A549 (cell line): ENCODE measurements around the gene SLC25A26. TPM values are rescaled to one million over a fixed set of nuclear protein-coding genes. Genes with fewer than 3 reads are reported as not detected.

ENCODE experiments used
- ATAC-seq, 2 experiments: fragments of 200-7000 bp in 1 of 2; fragments of >200 bp in 1 of 2; cut with Nextera tagmentation in 1 of 2; cut with Tn5 transposase in 1 of 2; 3 replicates each; pipeline versions ENCODE4 v1.8.0 to v1.9.1; 2018 to 2020; ENCODE audit warnings: mild to moderate bottlenecking in 1 of 2, moderate library complexity in 1 of 2
- CTCF ChIA-PET: fragments of 300-600 bp; sonication (Branson Sonifier 250); formaldehyde crosslinking; extraction: SDS; loops from one replicate; lab custom pipeline; 2021; ENCODE audit warnings: antibody characterized with exemption, inconsistent platforms; lab: Yijun Ruan, JAX
- POLR2A ChIA-PET: fragments of 350-600 bp; formaldehyde crosslinking; extraction: SDS; loops from one replicate; lab custom pipeline; 2021; ENCODE audit warnings: antibody characterized with exemption, inconsistent platforms; lab: Yijun Ruan, JAX
- DNase-seq, 2 experiments: peaks; one replicate each; pipeline versions ENCODE4 v3.0.0 to v3.0.0-alpha.2; 2011 to 2016; ENCODE audit warnings: low read depth in 1 of 2, low spot score in 1 of 2
- FAIRE-seq: peaks from 2 replicates; lab custom pipeline; 2011; peaks lifted over from hg19 to GRCh38; lab: Jason Lieb, UNC
- H3K27ac ChIP-seq, 2 experiments: fragments of >200 bp; sonication (Bioruptor Twin); formaldehyde crosslinking; 3 replicates each; pipeline ENCODE4 v1.5.1; 2016 to 2017
- H3K4me1 ChIP-seq: fragments of >200 bp; sonication (Bioruptor Twin); formaldehyde crosslinking; 3 replicates; pipeline ENCODE4 v1.6.1; 2016
- H3K4me2 ChIP-seq: fragments of >200 bp; sonication (Bioruptor Twin); formaldehyde crosslinking; 3 replicates; pipeline ENCODE4 v1.6.1; 2016
- H3K4me3 ChIP-seq: fragments of >200 bp; sonication (Bioruptor Twin); formaldehyde crosslinking; 3 replicates; pipeline ENCODE4 v1.5.1; 2016
- H3K9me3 ChIP-seq: fragments of >200 bp; sonication (Bioruptor Twin); formaldehyde crosslinking; 3 replicates; pipeline ENCODE4 v1.6.1; 2016
- CBX8 ChIP-seq: fragments of 200-600 bp; sonication (generic); IDR thresholded peaks from 2 replicates; pipeline ENCODE4 v1.6.1; 2016
- FOSB ChIP-seq: fragments of 250-450 bp; sonication (Bioruptor Pico); IDR thresholded peaks from 2 replicates; pipeline ENCODE4 v1.5.0; 2020; ENCODE audit warnings: mild to moderate bottlenecking, moderate library complexity
- FOSL2 ChIP-seq, 2 experiments: fragments of 450-650 bp in 1 of 2; fragments of >200 bp in 1 of 2; sonication (Bioruptor Twin) in 1 of 2; formaldehyde crosslinking; IDR thresholded peaks; 2 replicates each; pipeline versions ENCODE4 v1.5.0 to v1.6.1; 2016 to 2020; ENCODE audit warnings: mild to moderate bottlenecking in 1 of 2, moderate library complexity in 1 of 2
- HDAC2 ChIP-seq: fragments of 200-600 bp; sonication (generic); IDR thresholded peaks from 2 replicates; pipeline ENCODE4 v1.6.1; 2016
- HEYL ChIP-seq: fragments of 250-450 bp; sonication (Bioruptor Pico); IDR thresholded peaks from 2 replicates; pipeline ENCODE4 v1.8.0; 2021; ENCODE audit warnings: mild to moderate bottlenecking, moderate library complexity
- HOXB13 ChIP-seq: fragments of 250-450 bp; sonication (Bioruptor Pico); IDR thresholded peaks from 2 replicates; pipeline ENCODE4 v1.5.0; 2020; ENCODE audit warnings: low read depth, mild to moderate bottlenecking, moderate library complexity
- HOXB5 ChIP-seq: fragments of 250-450 bp; sonication (Bioruptor Pico); IDR thresholded peaks from 2 replicates; pipeline ENCODE4 v1.5.0; 2020; ENCODE audit warnings: mild to moderate bottlenecking, moderate library complexity
- JUN ChIP-seq, 2 experiments: fragments of >200 bp; sonication (Bioruptor Twin); formaldehyde crosslinking; IDR thresholded peaks; 2 replicates in 1 of 2; 3 replicates in 1 of 2; pipeline ENCODE4 v1.6.1; 2016 to 2017
- JUNB ChIP-seq: fragments of >200 bp; sonication (Bioruptor Twin); formaldehyde crosslinking; IDR thresholded peaks from 2 replicates; pipeline ENCODE4 v1.6.1; 2016
- KDM5A ChIP-seq: fragments of 200-600 bp; sonication (generic); IDR thresholded peaks from 2 replicates; pipeline ENCODE4 v1.6.1; 2016; ENCODE audit warnings: antibody characterized with exemption, mild to moderate bottlenecking
- MAFK ChIP-seq: fragments of 450-650 bp; IDR thresholded peaks from 2 replicates; pipeline ENCODE4 v1.6.1; 2014; ENCODE audit not compliant: partially characterized antibody
- MAX ChIP-seq: IDR thresholded peaks from 2 replicates; pipeline ENCODE4 v1.6.1; 2012
- PHF8 ChIP-seq: fragments of 200-600 bp; sonication (generic); IDR thresholded peaks from 2 replicates; pipeline ENCODE4 v1.6.1; 2016; ENCODE audit warnings: low read depth, mild to moderate bottlenecking, antibody characterized with exemption, moderate library complexity, borderline replicate concordance
- RAD21 ChIP-seq, 2 experiments: fragments of >200 bp in 1 of 2; sonication (Bioruptor Twin) in 1 of 2; formaldehyde crosslinking in 1 of 2; IDR thresholded peaks in 1 of 2; conservative IDR thresholded peaks in 1 of 2; 2 replicates in 1 of 2; 3 replicates in 1 of 2; pipeline ENCODE4 v1.6.1; 2012 to 2018; ENCODE audit warnings: inconsistent platforms in 1 of 2
- RARB ChIP-seq: fragments of 250-450 bp; sonication (Bioruptor Pico); IDR thresholded peaks from 2 replicates; pipeline ENCODE4 v1.8.0; 2021; ENCODE audit warnings: mild to moderate bottlenecking, moderate library complexity
- RCOR1 ChIP-seq: fragments of 150-350 bp; IDR thresholded peaks from 2 replicates; pipeline ENCODE4 v1.6.1; 2014; ENCODE audit warnings: antibody characterized with exemption, low read length, low read depth
- TP53 ChIP-seq: fragments of 250-450 bp; sonication (Bioruptor Pico); IDR thresholded peaks from 2 replicates; pipeline ENCODE4 v1.5.0; 2021; ENCODE audit warnings: mild to moderate bottlenecking, moderate library complexity
- WGBS: methylation state at CpG from one replicate; pipeline ENCODE4 v1.1.6; 2017; ENCODE audit errors: missing lambda C conversion rate; 5-methylcytosine and 5-hydroxymethylcytosine counted together
- polyA plus RNA-seq, 4 experiments: library from polyadenylated mRNA; depleted of rRNA in 3 of 4; stranded (reverse); fragments of >200 nt; fragmentation: RNase III in 1 of 4; extraction: RNeasy Plus Mini Kit Qiagen cat#74134 plus additional on column Dnase treatment in 1 of 4; gene quantifications; 2 replicates in 3 of 4; 3 replicates in 1 of 4; pipeline ENCODE4 v1.2.3, GENCODE V29; 2011 to 2017
- TF ChIP-seq, protein P1 (sequence below): fragments of 250-450 bp; sonication (Bioruptor Pico); IDR thresholded peaks from 2 replicates; pipeline ENCODE4 v1.5.0; 2021; ENCODE audit warnings: mild to moderate bottlenecking, moderate library complexity, borderline replicate concordance

SLC25A26 gene
- polyA plus RNA-seq, 2 of the 4 experiments (the other 2 are of a cell fraction), result 13.0 to 30.5 TPM

- no peak overlapping the region for H3K27ac ChIP-seq
- POLR2A ChIA-PET, result no interaction called here
- H3K4me3 ChIP-seq, result no peak overlapping the region
- WGBS, result 90% methylated on average over 3 of the region's 3 CpGs
- ATAC-seq (no peak), FAIRE-seq (no peak), DNase-seq (no peak)
- no peaks in the 10 kb centered on the region for H3K4me1 ChIP-seq
- CTCF ChIA-PET, result interaction anchor here (0.8 kb wide), 1 partner anchor 17 kb away, joined by 3 read pairs; no protein-coding TSS in a partner anchor
- peaks cover 3% of the 10 kb centered on the region; the same call in 1 of the 3 replicates for H3K9me3 ChIP-seq
- TF ChIP-seq HEYL (CRISPR knock-in tag) (no peak), KDM5A (no peak), FOSL2 (IDR thresholded peaks at IDR 0.05) (no peak), FOSL2 (CRISPR knock-in tag; IDR thresholded peaks at IDR 0.05) (no peak), TP53 (CRISPR knock-in tag) (no peak), PHF8 (no peak), MAFK (no peak), HDAC2 (no peak), FOSB (CRISPR knock-in tag) (no peak), MAX (no peak)
- H3K4me2 ChIP-seq, result no peak overlapping the region
Measured at GRCh38 chr3:66237552-66237951, 16.8 kb downstream of the SLC25A26 start.

- Histone ChIP-seq H3K27ac (no peak overlapping the region), H3K4me1 (no peaks in the 10 kb centered on the region), H3K9me3 (peaks cover 3% of the 10 kb centered on the region; the same call in 1 of the 3 replicates), H3K4me2 (no peak overlapping the region), H3K4me3 (no peak overlapping the region)
- 91% methylated on average over 2 of the region's 2 CpGs for WGBS
- DNase-seq, result no peak
- TF ChIP-seq JUNB, result no peak
- TF ChIP-seq RCOR1, result no peak
- TF ChIP-seq HOXB13 (CRISPR knock-in tag), result no peak
- TF ChIP-seq, protein P1, sequence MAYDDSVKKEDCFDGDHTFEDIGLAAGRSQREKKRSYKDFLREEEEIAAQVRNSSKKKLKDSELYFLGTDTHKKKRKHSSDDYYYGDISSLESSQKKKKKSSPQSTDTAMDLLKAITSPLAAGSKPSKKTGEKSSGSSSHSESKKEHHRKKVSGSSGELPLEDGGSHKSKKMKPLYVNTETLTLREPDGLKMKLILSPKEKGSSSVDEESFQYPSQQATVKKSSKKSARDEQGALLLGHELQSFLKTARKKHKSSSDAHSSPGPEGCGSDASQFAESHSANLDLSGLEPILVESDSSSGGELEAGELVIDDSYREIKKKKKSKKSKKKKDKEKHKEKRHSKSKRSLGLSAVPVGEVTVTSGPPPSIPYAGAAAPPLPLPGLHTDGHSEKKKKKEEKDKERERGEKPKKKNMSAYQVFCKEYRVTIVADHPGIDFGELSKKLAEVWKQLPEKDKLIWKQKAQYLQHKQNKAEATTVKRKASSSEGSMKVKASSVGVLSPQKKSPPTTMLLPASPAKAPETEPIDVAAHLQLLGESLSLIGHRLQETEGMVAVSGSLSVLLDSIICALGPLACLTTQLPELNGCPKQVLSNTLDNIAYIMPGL, result no peak
- TF ChIP-seq HOXB5 (CRISPR knock-in tag), result no peak
- no peak for TF ChIP-seq JUN (IDR thresholded peaks at IDR 0.05)
- TF ChIP-seq RARB (CRISPR knock-in tag), result no peak
- no peak for TF ChIP-seq RAD21 (conservative IDR thresholded peaks at IDR 0.05 in 1 of 2, IDR thresholded peaks at IDR 0.05 in 1 of 2)
- TF ChIP-seq CBX8, result no peak
- ChIA-PET CTCF (interaction anchor here (0.7 kb wide), 1 partner anchor 1705 kb away, joined by 3 read pairs; no protein-coding TSS in a partner anchor), POLR2A (no interaction called here)
- ATAC-seq, result no peak
- FAIRE-seq, result no peak
Measured at GRCh38 chr3:66239513-66240123, 18.8 kb downstream of the SLC25A26 start.

- 96% methylated on average over 3 of the region's 3 CpGs for WGBS
- DNase-seq (no peak), ATAC-seq (no peak), FAIRE-seq (no peak)
- H3K4me1 ChIP-seq, result no peaks in the 10 kb centered on the region
- H3K27ac ChIP-seq, result no peak overlapping the region
- H3K4me3 ChIP-seq, result no peak overlapping the region
- ChIA-PET CTCF (no interaction called here), POLR2A (no interaction called here)
- peaks cover 3% of the 10 kb centered on the region; the same call in 1 of the 3 replicates for H3K9me3 ChIP-seq
- TF ChIP-seq HDAC2 (no peak), PHF8 (no peak)
- no peak overlapping the region for H3K4me2 ChIP-seq
Measured at GRCh38 chr3:66241466-66241865, 20.7 kb downstream of the SLC25A26 start.
